PC-9 (cell line): Measurements from ENCODE around the gene ARHGAP6. TPM values are rescaled to one million over a fixed set of nuclear protein-coding genes. Genes with fewer than 3 reads are reported as not detected.

ENCODE experiments used
- BruUV-seq: library from RNA; stranded (reverse); fragments of 400-500 nt; replicated peaks from 2 replicates; lab custom pipeline; 2021; lab: Mats Ljungman, UMichigan
- CTCF ChIA-PET: fragments of 300-600 bp; sonication (Branson Sonifier 250); formaldehyde crosslinking; loops from one replicate; lab custom pipeline; 2022; ENCODE audit warnings: antibody characterized with exemption; lab: Charles Lee
- POLR2A ChIA-PET: fragments of 300-600 bp; sonication (Branson Sonifier 250); formaldehyde crosslinking; loops from one replicate; lab custom pipeline; 2022; ENCODE audit warnings: antibody characterized with exemption; ENCODE audit not compliant: unreplicated experiment; lab: Charles Lee
- DNase-seq, 2 experiments: peaks; one replicate each; pipeline versions ENCODE4 v3.0.0 to v3.0.0-alpha.2; 2015 to 2022; ENCODE audit warnings: mixed read lengths in 1 of 2
- H2AFZ ChIP-seq: fragments of 200-600 bp; sonication (generic); 2 replicates; pipeline ENCODE4 v1.8.1; 2017; ENCODE audit warnings: antibody characterized with exemption
- H3F3A ChIP-seq: fragments of 200-600 bp; sonication (generic); 2 replicates; pipeline ENCODE4 v1.8.1; 2017; ENCODE audit warnings: antibody characterized with exemption, mild to moderate bottlenecking, low read depth; ENCODE audit not compliant: insufficient read depth
- H3K27ac ChIP-seq: fragments of 200-600 bp; sonication (generic); 2 replicates; pipeline ENCODE4 v1.6.1; 2016; ENCODE audit warnings: mixed run types
- H3K27me3 ChIP-seq: fragments of 200-600 bp; sonication (generic); 2 replicates; pipeline ENCODE4 v1.6.1; 2016; ENCODE audit warnings: low read depth, mixed run types; ENCODE audit not compliant: insufficient read depth
- H3K36me3 ChIP-seq: fragments of 200-600 bp; sonication (generic); 2 replicates; pipeline ENCODE4 v1.6.1; 2016; ENCODE audit warnings: low read depth, mixed run types
- H3K4me1 ChIP-seq: fragments of 200-600 bp; sonication (generic); replicated peaks from 2 replicates; pipeline ENCODE4 v1.6.1; 2016; ENCODE audit warnings: mixed run types; ENCODE audit not compliant: insufficient read depth
- H3K4me2 ChIP-seq: fragments of 200-600 bp; sonication (generic); 2 replicates; pipeline ENCODE4 v1.6.1; 2017; ENCODE audit warnings: mixed run types
- H3K4me3 ChIP-seq: fragments of 200-600 bp; sonication (generic); 2 replicates; pipeline ENCODE4 v1.6.1; 2016; ENCODE audit warnings: mixed run types
- H3K79me2 ChIP-seq: fragments of 200-600 bp; sonication (generic); 2 replicates; pipeline ENCODE4 v1.6.1; 2017; ENCODE audit warnings: low read depth, mixed run types
- H3K9me2 ChIP-seq: fragments of 200-600 bp; sonication (generic); 2 replicates; pipeline ENCODE4 v1.8.1; 2017; ENCODE audit warnings: mild to moderate bottlenecking; ENCODE audit not compliant: insufficient read depth
- H3K9me3 ChIP-seq: fragments of 200-600 bp; sonication (generic); 2 replicates; pipeline ENCODE4 v1.8.1; 2016; ENCODE audit warnings: low read depth; ENCODE audit not compliant: insufficient read depth
- H4K20me1 ChIP-seq: fragments of 200-600 bp; sonication (generic); 2 replicates; pipeline ENCODE4 v1.8.1; 2017; ENCODE audit not compliant: insufficient read depth
- CTCF ChIP-seq: fragments of 200-600 bp; sonication (generic); conservative IDR thresholded peaks from 2 replicates; pipeline ENCODE4 v1.6.1; 2017; ENCODE audit warnings: mixed run types, antibody characterized with exemption, mild to moderate bottlenecking, moderate library complexity
- EZH2 ChIP-seq: fragments of 200-600 bp; sonication (generic); IDR thresholded peaks from 2 replicates; pipeline ENCODE4 v1.8.0; 2017; ENCODE audit warnings: antibody characterized with exemption, low read depth
- intact Hi-C: fragments of 100-400 bp; cut with micrococcal nuclease; formaldehyde crosslinking; loops from one replicate; pipeline ENCODE4 v1.10.0; 2022; ENCODE audit not compliant: unreplicated experiment
- total RNA-seq: library from RNA; stranded (reverse); gene quantifications from 2 replicates; pipeline ENCODE4 v1.2.3, GENCODE V29; 2021

ARHGAP6 gene
- total RNA-seq, 1 experiment from 2014 or later = not detected

GRCh38 chrX:11406109-11406765, 259.5 kb downstream of the ARHGAP6 start:
- H4K20me1 ChIP-seq = no peaks in the 10 kb centered on the region
- no peak for DNase-seq
- H3K4me3 ChIP-seq = no peak overlapping the region
- intact Hi-C loops = no loop called here
- no peaks in the 10 kb centered on the region for H3K4me1 ChIP-seq
- H3K36me3 ChIP-seq = no peaks in the 10 kb centered on the region
- no peaks in the 10 kb centered on the region for H3K9me3 ChIP-seq
- H3F3A ChIP-seq = no peaks in the 10 kb centered on the region
- TF ChIP-seq EZH2 (no peak), CTCF (no peak)
- no peaks in the 10 kb centered on the region for H3K79me2 ChIP-seq
- H2AFZ ChIP-seq = no peak overlapping the region
- no peaks in the 10 kb centered on the region for H3K9me2 ChIP-seq
- no peak overlapping the region for H3K4me2 ChIP-seq
- no peaks in the 10 kb centered on the region for H3K27me3 ChIP-seq
- POLR2A ChIA-PET = no interaction called here
- BruUV-seq = no TSS peak
- CTCF ChIA-PET = no interaction called here
- H3K27ac ChIP-seq = no peak overlapping the region

GRCh38 chrX:11403631-11404030, 262.1 kb downstream of the ARHGAP6 start:
- H3K4me2 ChIP-seq = no peak overlapping the region
- no peaks in the 10 kb centered on the region for H3K79me2 ChIP-seq
- H3F3A ChIP-seq = no peaks in the 10 kb centered on the region
- POLR2A ChIA-PET = no interaction called here
- H3K9me2 ChIP-seq = no peaks in the 10 kb centered on the region
- no peaks in the 10 kb centered on the region for H3K27me3 ChIP-seq
- no peaks in the 10 kb centered on the region for H3K36me3 ChIP-seq
- TF ChIP-seq EZH2 = no peak
- no peak for TF ChIP-seq CTCF
- no TSS peak for BruUV-seq
- CTCF ChIA-PET = no interaction called here
- H2AFZ ChIP-seq = no peak overlapping the region
- intact Hi-C loops = no loop called here
- H3K9me3 ChIP-seq = no peaks in the 10 kb centered on the region
- no peak overlapping the region for H3K4me3 ChIP-seq
- no peak overlapping the region for H3K27ac ChIP-seq
- DNase-seq = no peak
- no peaks in the 10 kb centered on the region for H3K4me1 ChIP-seq
- no peaks in the 10 kb centered on the region for H4K20me1 ChIP-seq

GRCh38 chrX:11401966-11402365, 263.8 kb downstream of the ARHGAP6 start:
- Histone ChIP-seq H4K20me1 (no peaks in the 10 kb centered on the region), H3K9me3 (no peaks in the 10 kb centered on the region), H3K9me2 (no peaks in the 10 kb centered on the region), H3K27me3 (no peaks in the 10 kb centered on the region), H3F3A (no peaks in the 10 kb centered on the region), H3K4me1 (no peaks in the 10 kb centered on the region), H2AFZ (no peak overlapping the region), H3K27ac (no peak overlapping the region), H3K36me3 (no peaks in the 10 kb centered on the region), H3K4me2 (no peak overlapping the region), H3K4me3 (no peak overlapping the region), H3K79me2 (no peaks in the 10 kb centered on the region)
- BruUV-seq = no TSS peak
- TF ChIP-seq CTCF (no peak), EZH2 (no peak)
- ChIA-PET POLR2A (no interaction called here), CTCF (no interaction called here)
- intact Hi-C loops = no loop called here
- no peak for DNase-seq
